HL-60 (cell line): ENCODE results near the gene HNRNPF.

Source experiments
- CTCF ChIP-seq: IDR thresholded peaks from one replicate; pipeline ENCODE4 v1.5.1; 2011; ENCODE audit warnings: low read length, control low read depth, inconsistent platforms; ENCODE audit not compliant: insufficient read depth
- GABPA ChIP-seq: IDR thresholded peaks from 2 replicates; pipeline ENCODE4 v1.6.1; 2012; ENCODE audit warnings: low read depth
- POLR2AphosphoS5 ChIP-seq: IDR thresholded peaks from 2 replicates; pipeline ENCODE4 v1.6.1; 2012; ENCODE audit warnings: low read depth
- REST ChIP-seq: IDR thresholded peaks from 2 replicates; pipeline ENCODE4 v1.6.1; 2012; ENCODE audit warnings: low read depth; ENCODE audit not compliant: insufficient replicate concordance
- SPI1 ChIP-seq: IDR thresholded peaks from 2 replicates; pipeline ENCODE4 v1.6.1; 2012; ENCODE audit warnings: low read depth, mild to moderate bottlenecking, borderline replicate concordance

- TF ChIP-seq CTCF (no peak), SPI1 (no peak), POLR2AphosphoS5 (no peak), REST (no peak), GABPA (no peak)
Observed at GRCh38 chr10:43390759-43391158, 18.2 kb downstream of the HNRNPF start.
